ENCODE results near the gene HELZ. TPM values are rescaled to one million over a fixed set of nuclear protein-coding genes. Genes with fewer than 3 reads are reported as not detected.
"Not testable (repeated sequence)": the region's sequence is repeated elsewhere in the genome, so short reads cannot be mapped to it uniquely, and the experiment has no call there.

Gene HELZ
- total RNA-seq, 4 donors from 2014 or later: 63.5 to 123 (median 87.6) TPM

DNA sequence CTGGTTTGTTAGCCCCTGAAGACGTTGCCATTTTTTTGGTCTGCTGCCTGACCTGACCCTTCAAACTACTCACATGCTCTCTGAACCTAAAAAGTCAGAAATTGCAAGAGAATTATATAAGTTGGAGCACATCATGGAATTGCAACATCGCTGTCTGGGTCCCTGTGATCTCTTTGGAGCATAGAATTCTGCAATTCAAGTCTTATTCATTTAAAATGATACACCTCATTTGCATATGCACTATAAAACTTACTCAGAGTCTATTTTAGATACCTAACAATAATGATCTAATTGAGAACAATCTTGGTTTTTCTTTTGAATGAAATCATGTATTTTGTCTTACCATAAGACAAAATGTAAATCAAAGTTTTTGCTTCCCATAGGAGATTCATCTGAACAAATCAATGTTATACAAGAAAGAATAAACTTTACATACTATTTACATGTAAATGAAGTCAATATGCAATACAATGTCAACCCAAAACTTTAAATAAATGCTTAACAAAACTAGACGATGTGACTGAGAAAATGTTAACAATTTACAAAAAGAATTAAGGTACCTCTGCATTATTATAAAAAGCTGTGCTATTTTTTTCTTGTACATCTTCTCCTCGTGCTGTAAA, 99.7 kb downstream of the HELZ start:
- ATAC-seq (ENCODE audit: low FRiP score) (no peak), DNase-seq (ENCODE audit: low spot score) (no peak)
- TF ChIP-seq CTCF (IDR thresholded peaks at IDR 0.05): no peak

- TF ChIP-seq CTCF (IDR thresholded peaks at IDR 0.05): no peak
- ATAC-seq (ENCODE audit: low FRiP score): no peak
- DNase-seq (ENCODE audit: low spot score): no peak
These were observed 101.7 kb downstream of the HELZ start for GRCh38 chr17:67143318-67143717.

GRCh38 chr17:67142030-67142429, 103.0 kb downstream of the HELZ start:
- DNase-seq (ENCODE audit: low spot score); ATAC-seq (ENCODE audit: low FRiP score): not testable (repeated sequence)

DNA sequence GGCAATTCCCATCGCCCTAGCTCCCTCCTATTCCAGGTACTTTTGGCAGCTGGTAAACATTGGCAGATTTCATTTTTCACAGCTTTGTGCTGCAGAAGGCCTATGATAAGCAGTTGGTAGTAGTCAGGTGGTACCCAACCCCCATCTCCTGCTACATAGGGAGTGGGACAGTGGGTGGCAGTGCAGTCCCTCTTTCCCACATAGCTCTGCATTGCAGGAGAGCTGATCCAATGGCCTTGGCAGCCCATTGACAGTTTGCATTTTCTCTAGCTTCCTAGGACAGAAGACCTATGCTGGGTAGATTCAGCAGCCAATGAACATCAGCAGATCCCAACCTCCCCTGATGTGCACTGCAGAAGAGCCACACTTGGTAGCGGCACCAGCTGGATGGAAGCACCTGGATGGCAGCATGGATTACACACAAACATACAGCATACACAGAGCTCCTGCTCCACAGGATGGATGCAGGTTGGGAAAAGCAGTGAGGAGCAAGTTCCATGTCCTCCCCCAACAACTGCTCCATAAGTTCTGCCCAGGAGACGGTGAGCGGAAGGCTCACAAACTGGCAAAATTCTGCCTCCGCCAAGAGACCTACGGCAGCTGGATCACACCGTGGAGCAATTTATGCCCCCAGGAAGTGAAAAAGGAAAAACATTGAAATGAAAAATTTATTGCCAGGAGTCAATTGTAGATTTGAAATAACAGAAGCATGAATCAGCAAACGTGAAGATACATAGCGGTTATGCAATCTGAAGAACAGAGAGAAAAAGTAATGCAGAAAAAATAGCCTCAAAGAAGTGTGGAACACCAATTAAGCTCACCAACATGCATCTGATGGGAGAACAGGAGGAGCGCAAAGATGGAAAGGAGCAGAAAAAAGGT, 105.0 kb downstream of the HELZ start:
- ATAC-seq (ENCODE audit: low FRiP score) (peak; percentile 26), DNase-seq (ENCODE audit: low spot score) (no peak)
- TF ChIP-seq CTCF (IDR thresholded peaks at IDR 0.05): no peak

DNA sequence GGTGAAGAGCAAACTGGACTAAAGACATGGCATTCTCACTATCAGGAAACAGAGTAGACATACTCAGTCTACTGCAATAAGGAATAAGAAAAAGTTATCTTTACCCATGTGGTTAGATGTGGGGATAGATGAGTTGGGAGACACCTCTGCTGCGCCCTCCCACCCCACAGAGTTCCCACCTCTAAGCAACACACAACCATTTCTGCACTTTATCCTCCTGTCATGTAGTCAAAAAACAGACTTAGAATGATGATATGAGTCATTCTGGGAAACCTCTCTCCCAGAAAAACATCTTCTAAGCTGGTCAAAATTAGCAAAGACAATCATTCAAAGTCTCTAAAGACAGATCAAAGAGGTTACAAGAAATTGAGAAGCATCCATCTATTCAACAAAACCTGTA, 105.7 kb downstream of the HELZ start:
- DNase-seq (ENCODE audit: low spot score) (no peak), ATAC-seq (ENCODE audit: low FRiP score) (peak; percentile 60)
- TF ChIP-seq CTCF (IDR thresholded peaks at IDR 0.05): no peak

DNA sequence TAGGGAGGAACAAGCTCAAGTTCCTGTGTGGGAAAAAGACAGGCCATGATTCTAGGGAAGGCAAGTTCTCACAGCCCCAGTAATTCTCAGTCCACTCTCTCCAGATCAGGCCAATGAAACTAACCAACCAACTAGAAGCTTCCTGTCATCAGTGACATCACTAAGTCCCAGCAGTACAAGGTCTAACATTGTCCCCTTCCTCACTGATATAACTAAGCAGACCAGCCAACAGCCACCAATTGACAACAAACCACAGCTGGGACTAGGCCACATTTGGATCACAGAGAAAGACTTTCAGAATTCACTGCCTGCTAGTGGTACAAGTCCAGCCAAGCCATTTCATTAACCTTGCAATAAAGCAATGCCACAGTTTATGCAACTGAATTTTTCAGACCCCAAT, 106.6 kb downstream of the HELZ start:
- no peak for ATAC-seq (ENCODE audit: low FRiP score)
- no peak for DNase-seq (ENCODE audit: low spot score)
- no peak for TF ChIP-seq CTCF (IDR thresholded peaks at IDR 0.05)

DNA sequence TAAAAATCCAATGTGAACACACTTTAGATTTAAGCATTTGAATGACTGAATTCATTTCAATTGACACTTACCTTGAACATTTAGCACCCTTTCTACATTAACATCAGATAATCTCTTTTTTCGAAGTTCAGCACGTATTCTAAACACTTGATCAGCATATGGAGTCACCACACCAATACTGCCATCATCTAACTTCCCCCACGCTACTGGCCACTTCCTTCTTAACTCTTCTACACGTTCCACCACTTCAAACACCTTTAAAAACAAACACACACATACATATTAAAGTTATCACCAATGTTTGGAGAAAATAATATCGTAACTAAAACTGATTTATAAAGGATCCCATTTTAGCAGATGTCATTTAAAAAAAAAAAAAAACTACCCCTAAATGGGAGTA, 107.1 kb downstream of the HELZ start:
- ATAC-seq (ENCODE audit: low FRiP score) (no peak), DNase-seq (ENCODE audit: low spot score) (no peak)
- TF ChIP-seq CTCF (IDR thresholded peaks at IDR 0.05): no peak
